Measurements from ENCODE around the gene EDN3.
"Not testable (repeated sequence)": the region's sequence is repeated elsewhere in the genome, so short reads cannot be mapped to it uniquely, and the experiment has no call there.

The EDN3 gene

DNA sequence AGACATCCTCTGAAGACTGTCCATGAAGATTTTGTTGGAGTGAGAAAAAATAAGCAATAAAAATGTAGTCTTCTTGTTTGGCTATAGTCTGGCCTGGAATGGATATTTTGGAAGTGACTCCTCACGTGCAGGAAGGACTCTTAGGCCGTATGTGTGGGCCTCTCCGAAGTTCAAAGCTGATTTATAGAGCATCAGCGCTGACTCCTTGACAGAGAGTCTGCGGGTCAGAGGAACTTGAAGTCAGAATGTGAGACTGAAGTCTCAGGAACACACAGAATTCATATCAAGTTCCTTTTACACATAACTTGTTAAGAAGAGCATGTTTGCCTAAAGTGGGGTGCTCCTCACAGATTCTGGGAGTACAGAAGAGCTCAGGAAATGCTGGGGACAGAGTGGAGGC is 36.1 kb downstream of the EDN3 start:
- DNase-seq: no peak

DNA sequence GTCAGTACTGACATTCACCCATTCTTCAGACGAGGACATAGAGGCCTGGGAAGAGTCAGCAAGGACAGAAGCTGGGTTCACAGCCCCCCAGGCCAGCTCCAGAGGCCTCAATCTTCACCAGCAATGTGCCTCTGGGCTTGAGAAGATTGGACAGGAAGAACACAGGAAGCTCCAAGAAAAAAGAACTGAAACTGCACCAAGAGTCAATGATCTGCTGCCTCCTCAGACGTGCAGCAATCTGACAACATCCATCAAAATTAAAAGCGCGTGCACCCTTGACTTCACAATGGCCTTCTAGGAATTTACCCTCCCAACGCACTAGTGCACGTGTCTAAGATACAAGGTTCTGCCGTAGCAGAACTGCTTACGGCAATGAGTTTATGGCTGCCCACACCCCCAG is 38.0 kb downstream of the EDN3 start:
- not testable (repeated sequence) for DNase-seq

DNA sequence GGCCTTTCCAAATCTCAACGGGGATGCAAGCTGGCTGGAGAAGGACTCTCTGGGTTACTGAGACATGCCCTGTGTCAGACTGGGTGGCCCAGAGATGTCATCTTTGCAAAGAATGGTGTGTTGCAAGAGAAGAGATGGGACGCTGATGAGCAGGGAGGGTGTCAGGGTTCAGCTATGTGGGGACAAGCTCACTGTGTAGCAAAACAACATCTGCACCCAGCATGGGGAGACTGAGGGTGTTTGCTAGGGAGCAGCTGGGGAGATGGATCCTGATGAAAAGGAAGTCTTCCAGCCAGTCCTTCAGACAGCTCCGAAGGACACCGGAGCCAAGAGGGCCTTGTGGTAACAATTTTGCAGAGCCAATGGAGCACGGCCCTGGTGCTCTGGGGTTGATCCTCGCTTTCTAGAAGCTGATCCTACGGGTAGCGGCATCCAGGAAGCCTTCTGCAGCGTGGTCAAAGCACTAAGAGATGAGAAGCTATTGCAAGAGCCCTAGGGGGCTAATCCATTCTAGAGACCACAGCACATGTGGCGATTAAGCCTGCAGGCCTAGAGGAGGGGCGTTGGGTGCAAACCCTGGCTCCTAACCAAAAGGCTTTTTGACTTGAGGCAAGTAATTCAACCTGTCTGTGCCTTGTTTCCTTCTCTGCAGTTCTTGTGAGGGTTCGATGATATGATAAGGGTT is 39.9 kb downstream of the EDN3 start:
- no peak for DNase-seq

- not testable (repeated sequence) for DNase-seq
Observed at GRCh38 chr20:59341285-59342022, 41.0 kb downstream of the EDN3 start.

DNA sequence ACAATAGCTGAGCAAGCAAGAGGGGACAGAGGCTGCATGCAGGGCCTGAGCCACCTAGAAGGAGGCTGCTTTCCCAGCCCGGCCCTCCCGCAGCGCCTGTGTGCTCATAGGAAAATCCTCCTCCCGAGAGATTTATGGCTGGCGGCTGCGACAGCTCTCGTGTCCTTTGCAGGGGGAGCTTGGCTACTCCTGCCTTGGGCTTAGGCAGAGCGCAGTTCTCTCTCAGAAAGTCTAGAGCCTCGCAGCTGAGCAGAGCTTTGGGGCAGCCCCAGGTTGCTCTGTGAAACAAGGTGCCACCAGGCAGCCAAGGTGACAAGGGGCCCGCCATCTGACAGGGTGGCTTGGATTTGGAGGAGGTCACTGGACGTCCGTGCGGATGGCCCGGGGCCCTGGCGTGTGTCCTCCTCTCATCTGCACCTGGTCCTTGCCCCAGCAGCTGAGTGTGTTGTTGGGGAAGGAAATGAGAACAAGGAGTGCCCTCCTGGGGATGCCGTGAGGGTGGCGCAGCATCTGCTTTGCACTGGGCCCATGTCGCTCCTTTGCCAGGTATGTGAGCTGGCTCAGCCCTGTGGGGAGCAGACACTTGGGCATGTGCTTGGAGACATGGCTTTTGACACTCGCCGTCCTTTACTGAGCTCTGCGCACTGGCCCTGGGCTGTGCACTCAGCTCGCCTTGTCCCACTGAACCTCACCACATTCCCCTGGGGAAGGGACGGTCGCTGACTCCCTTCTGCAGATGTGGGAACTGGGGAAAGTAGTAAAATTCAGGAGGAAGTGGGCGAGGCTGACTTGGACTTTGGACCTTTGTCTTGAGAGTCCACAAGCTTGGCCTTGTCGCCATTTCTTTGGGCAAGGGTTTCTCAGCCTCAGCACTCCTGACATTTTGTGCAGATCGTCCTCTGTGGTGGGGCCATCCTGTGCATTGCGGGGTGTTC is 41.9 kb downstream of the EDN3 start:
- no peak for DNase-seq

GRCh38 chr20:59346061-59346460 is 45.6 kb downstream of the EDN3 start:
- peak; percentile 19 for DNase-seq

DNA sequence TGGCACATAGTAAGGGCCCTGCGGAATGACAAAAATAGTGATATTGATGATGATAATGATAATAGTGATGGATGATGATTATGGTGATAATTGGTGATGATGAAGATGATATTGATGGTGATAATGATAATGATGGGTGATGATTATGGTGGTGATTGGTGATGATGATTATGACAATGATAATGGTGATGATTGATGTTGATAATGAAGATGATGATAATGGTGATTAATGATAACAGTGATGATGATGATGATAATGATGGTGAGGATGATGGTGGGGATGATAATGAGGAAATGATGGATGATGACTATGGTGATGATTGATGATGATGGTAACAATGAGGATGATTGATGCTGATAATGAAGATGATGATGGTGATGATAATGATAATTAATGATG is 48.9 kb downstream of the EDN3 start:
- no peak for DNase-seq

- no peak for DNase-seq
Observed at GRCh38 chr20:59350330-59351156, 50.1 kb downstream of the EDN3 start.

DNA sequence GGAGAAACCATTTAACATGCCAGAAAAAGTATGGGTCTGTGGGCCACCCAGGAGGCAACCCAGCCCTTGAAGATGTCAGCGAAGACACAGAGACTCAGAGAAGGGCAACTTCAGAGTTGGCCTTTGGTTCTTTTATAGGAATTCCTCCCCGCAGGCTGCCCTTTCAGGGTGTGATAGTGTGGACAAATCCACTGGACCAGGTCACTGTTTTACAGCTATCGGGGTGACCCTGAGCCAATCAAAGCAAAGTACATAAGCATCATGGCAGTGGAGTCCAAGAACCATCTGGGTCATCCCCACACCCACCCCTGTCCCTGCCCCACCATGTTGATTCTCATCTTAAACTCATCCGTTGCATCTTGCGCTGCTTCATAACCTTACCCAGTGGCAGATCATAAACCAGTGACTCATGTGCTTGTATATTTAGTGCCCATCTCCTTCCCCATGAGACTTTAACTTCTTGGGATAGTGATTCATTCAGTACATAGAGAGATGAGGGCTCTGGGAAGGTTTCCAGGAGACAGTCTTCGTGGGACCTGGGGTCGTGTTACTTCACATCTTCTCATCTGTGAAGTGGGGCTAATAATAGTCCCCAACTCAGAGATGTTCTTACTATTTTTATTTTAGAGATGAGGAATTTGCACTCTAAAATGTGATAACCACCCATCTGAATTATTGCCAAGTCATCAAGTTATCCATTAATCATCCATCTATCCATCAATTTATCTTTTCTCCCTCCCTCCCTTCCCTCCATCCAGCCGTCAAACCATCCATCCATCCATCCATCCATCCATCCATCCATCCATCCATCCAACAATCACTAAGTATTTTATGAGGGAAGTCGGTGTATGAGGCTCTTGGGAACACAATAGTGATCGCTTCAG is 51.0 kb downstream of the EDN3 start:
- no peak for DNase-seq

DNA sequence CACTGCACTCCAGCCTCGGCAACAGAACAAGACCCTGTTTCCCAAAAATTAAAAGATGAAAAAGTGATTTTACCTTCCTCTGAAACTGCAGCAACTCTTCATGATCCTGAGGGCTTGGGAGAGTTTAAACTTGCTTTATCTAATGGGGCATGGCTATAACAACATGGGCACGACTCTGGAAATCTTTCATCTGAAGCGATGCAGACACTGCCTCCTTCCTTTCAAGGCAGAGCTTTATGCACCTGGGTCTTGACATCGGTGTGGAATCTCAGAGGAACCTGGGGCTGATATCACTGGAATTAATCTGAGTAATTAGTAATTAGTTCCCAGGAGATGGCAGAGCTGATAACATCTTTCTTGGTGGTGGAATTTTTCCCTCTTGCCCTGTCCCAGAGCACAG is 52.1 kb downstream of the EDN3 start:
- no peak for DNase-seq

GRCh38 chr20:59352990-59353389 is 52.6 kb downstream of the EDN3 start:
- peak; percentile 10 for DNase-seq

GRCh38 chr20:59354460-59354859 is 54.0 kb downstream of the EDN3 start:
- no peak for DNase-seq

GRCh38 chr20:59355242-59355641 is 54.8 kb downstream of the EDN3 start:
- DNase-seq: no peak

DNA sequence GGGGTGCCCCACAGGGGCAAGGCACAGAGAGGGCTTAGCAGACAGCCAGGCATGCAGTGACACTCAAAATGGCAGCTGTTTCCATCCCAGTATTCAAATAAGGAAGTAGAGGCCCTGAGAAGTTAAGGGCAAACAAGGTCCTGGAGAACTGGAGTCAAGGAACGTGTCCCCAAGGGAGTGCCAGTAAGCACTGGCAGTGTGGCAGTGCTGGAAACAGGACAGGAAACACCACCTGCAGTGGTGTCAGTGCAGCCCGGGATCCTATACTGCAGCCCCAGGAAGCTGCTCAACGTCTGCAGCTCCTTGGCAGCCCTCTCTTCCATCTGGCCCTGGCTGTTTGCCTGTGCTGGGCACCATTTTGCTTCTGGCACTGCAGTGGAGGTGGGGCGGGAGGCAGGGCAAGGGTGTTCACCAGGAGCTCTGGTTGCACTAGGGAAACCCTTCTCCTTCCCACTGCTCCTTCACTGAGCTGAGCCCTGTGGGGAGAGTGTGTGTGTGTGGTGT is 56.3 kb downstream of the EDN3 start:
- DNase-seq: no peak

DNA sequence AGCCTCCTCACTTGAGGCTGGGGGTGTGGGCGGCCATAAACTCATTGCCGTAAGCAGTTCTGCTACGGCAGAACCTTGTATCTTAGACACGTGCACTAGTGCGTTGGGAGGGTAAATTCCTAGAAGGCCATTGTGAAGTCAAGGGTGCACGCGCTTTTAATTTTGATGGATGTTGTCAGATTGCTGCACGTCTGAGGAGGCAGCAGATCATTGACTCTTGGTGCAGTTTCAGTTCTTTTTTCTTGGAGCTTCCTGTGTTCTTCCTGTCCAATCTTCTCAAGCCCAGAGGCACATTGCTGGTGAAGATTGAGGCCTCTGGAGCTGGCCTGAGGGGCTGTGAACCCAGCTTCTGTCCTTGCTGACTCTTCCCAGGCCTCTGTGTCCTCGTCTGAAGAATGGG is 58.4 kb downstream of the EDN3 start:
- DNase-seq: not testable (repeated sequence)

GRCh38 chr20:59359906-59360725 is 59.7 kb downstream of the EDN3 start:
- no peak for DNase-seq

GRCh38 chr20:59360934-59361333 is 60.5 kb downstream of the EDN3 start:
- no peak for DNase-seq

GRCh38 chr20:59361411-59361810 is 61.0 kb downstream of the EDN3 start:
- no peak for DNase-seq

- DNase-seq: peak; percentile 51
Observed at GRCh38 chr20:59363101-59363500, 62.7 kb downstream of the EDN3 start.

DNA sequence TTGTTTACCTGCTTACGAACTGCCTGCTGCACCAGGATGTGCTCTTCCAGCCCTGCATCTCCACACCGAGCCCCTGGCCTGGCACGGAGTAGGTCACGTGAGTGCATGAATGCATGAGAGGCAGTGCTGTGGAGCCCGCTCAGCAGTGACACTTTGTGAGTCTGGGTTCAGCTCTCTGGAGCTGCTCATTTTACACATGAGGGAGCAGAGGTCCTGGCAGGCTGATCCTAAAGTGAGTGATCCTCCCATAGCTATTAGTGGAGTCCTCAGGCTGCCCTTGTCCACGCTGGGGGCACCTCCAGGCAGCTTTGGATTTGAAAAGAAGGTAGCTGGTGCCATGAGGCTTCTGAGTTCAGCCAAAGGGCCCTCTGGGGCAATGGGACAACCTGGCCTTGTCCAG is 64.2 kb downstream of the EDN3 start:
- DNase-seq: peak; percentile 57
